ENCODE measurements around the gene C9orf57.

Gene C9orf57

GRCh38 chr9:72006501-72006900 is 53.9 kb downstream of the C9orf57 start:
- no peak for DNase-seq (ENCODE audit: low spot score in 2 of 2)

GRCh38 chr9:72005451-72005850 is 55.0 kb downstream of the C9orf57 start:
- H3K27me3 ChIP-seq (ENCODE audit: low read depth), result no peaks in the 10 kb centered on the region
- H3K4me1 ChIP-seq, result peaks cover 9% of the 10 kb centered on the region
- DNase-seq (ENCODE audit: low spot score in 2 of 2), result no peak
- H3K4me3 ChIP-seq, result no peak overlapping the region
- in situ Hi-C loops (cut with MboI; ENCODE audit: low sequenced_read_pairs), result no loop called here
- peaks cover 3% of the 10 kb centered on the region; the same call in 1 of the 2 replicates for H3K9me3 ChIP-seq
- H3K36me3 ChIP-seq (replicated peaks), result no peaks in the 10 kb centered on the region

More at GRCh38 chr9:72006501-72006900, 53.9 kb downstream of the C9orf57 start:
- H3K4me1 ChIP-seq, result peaks cover 9% of the 10 kb centered on the region
- no peak overlapping the region for H3K4me3 ChIP-seq
- H3K9me3 ChIP-seq, result no peaks in the 10 kb centered on the region
- in situ Hi-C loops (cut with MboI; ENCODE audit: low sequenced_read_pairs), result no loop called here
- no peaks in the 10 kb centered on the region for H3K36me3 ChIP-seq (replicated peaks)
- H3K27me3 ChIP-seq (ENCODE audit: low read depth), result no peaks in the 10 kb centered on the region

Data from HAP-1 (cell line).